ENCODE measurements around the gene AKAP11. TPM values are rescaled to one million over a fixed set of nuclear protein-coding genes. Genes with fewer than 3 reads are reported as not detected.

The AKAP11 gene, protein sequence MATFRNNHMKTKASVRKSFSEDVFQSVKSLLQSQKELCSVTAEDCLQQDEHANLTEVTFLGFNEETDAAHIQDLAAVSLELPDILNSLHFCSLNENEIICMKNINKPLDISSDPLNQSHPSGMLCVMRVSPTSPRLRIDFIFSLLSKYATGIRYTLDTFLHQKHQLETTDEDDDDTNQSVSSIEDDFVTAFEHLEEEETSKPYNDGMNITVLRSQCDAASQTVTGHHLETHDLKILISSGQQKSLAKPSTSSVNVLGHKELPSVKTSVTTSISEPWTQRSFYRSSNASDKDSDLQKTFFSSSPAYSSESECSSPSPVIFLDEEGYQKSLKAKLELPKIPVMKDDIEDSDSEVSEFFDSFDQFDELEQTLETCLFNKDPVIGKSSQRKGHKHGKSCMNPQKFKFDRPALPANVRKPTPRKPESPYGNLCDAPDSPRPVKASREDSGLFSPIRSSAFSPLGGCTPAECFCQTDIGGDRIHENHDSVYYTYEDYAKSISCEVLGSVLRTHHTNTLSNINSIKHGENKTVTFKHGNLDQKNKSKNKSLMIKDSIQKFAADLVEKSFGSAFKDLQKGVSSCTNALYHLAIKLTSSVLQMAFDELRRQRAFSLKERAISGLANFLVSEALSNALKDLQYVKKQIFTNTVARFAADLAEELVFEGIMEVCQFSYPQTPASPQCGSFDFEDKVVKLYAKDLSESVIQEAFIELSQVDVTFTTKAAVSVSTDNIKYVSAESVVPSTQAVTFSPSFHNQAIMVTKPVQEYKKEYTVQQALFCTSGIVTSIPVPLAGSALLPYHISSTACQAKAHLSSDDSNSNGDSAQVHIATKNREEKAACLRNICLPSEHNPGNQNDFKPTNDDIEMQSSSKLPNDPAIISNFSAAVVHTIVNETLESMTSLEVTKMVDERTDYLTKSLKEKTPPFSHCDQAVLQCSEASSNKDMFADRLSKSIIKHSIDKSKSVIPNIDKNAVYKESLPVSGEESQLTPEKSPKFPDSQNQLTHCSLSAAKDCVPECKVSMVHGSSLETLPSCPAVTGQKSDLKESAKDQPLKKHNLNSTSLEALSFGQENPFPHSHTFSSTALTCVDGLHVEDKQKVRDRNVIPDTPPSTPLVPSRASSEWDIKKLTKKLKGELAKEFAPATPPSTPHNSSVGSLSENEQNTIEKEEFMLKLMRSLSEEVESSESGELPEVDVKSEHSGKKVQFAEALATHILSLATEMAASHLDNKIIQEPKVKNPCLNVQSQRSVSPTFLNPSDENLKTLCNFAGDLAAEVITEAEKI (N-terminal part only)
- 25.9 and 34.0 TPM in 2 replicates for total RNA-seq
- polyA plus RNA-seq = 26.3 and 27.8 TPM in 2 replicates
- polyA plus RNA-seq (2012) = 13.1 and 14.0 TPM in 2 replicates
- polyA minus RNA-seq (ENCODE audit: low replicate concordance) = 8.4 and 9.3 TPM in 2 replicates

- H4K20me1 ChIP-seq (ENCODE audit: control insufficient read depth, extremely low read depth, insufficient read depth, low read length) = no peaks in the 10 kb centered on the region
- peak; percentile 60 to 66 for DNase-seq (ENCODE audit: low read depth in 2 of 2)
Measured at GRCh38 chr13:42272115-42272803, at the start of gene AKAP11. AKAP11 (plus strand) TSS chr13:42272152; CDS start chr13:42286349, 14,197 bp downstream.

DNA sequence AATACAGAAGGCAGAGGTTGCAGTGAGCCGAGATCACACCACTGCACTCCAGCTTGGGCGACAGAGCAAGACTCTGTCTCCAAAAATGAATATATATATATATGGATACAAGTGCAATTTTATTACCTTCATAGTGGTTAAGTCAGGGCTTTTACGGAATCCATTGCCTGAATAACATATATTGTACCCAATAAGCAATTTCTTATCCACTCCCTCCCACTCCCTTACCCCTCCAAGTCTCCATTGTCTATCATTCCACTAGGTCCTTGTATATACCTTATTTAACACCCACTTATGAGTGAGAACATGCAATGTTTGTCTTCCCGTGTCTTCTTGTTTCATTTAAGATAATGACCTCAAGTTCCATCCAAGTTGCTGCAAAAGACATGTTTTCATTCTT, 48.3 kb upstream of the AKAP11 start:
- Histone ChIP-seq H3K4me2 (ENCODE audit: extremely low read depth, insufficient read depth, low read length) (no peak overlapping the region), H3K9me3 (ENCODE audit: control insufficient read depth, insufficient read depth, low read depth, low read length) (no peaks in the 10 kb centered on the region), H3K4me1 (ENCODE audit: control insufficient read depth, extremely low read depth, insufficient read depth, low read length) (no peaks in the 10 kb centered on the region), H3K4me3 (replicated peaks in 1 of 4; ENCODE audit: control extremely low read depth in 1 of 4, insufficient read depth in 1 of 4, low read depth in 3 of 4, low read length in 4 of 4) (no peak overlapping the region), H3K27ac (ENCODE audit: insufficient read depth, low read length) (no peak overlapping the region), H3K27me3 (ENCODE audit: control insufficient read depth, insufficient read depth, low read length) (no peaks in the 10 kb centered on the region), H4K20me1 (ENCODE audit: control insufficient read depth, extremely low read depth, insufficient read depth, low read length) (no peaks in the 10 kb centered on the region), H3K9ac (ENCODE audit: insufficient read depth, low read length) (no peak overlapping the region), H3K36me3 (ENCODE audit: control insufficient read depth, insufficient read depth, low read length) (no peaks in the 10 kb centered on the region), H3K79me2 (ENCODE audit: control insufficient read depth, insufficient read depth, low read length) (no peaks in the 10 kb centered on the region), H2AFZ (ENCODE audit: low read length) (no peak overlapping the region)
- no peak for DNase-seq (ENCODE audit: low read depth in 2 of 2)
- TF ChIP-seq, protein P1, sequence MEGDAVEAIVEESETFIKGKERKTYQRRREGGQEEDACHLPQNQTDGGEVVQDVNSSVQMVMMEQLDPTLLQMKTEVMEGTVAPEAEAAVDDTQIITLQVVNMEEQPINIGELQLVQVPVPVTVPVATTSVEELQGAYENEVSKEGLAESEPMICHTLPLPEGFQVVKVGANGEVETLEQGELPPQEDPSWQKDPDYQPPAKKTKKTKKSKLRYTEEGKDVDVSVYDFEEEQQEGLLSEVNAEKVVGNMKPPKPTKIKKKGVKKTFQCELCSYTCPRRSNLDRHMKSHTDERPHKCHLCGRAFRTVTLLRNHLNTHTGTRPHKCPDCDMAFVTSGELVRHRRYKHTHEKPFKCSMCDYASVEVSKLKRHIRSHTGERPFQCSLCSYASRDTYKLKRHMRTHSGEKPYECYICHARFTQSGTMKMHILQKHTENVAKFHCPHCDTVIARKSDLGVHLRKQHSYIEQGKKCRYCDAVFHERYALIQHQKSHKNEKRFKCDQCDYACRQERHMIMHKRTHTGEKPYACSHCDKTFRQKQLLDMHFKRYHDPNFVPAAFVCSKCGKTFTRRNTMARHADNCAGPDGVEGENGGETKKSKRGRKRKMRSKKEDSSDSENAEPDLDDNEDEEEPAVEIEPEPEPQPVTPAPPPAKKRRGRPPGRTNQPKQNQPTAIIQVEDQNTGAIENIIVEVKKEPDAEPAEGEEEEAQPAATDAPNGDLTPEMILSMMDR (conservative IDR thresholded peaks at IDR 0.05 in 1 of 2, IDR thresholded peaks at IDR 0.05 in 1 of 2; ENCODE audit: low read depth in 1 of 2, low read length in 2 of 2) = no peak
- TF ChIP-seq EZH2 (IDR thresholded peaks at IDR 0.05; ENCODE audit: low read length, missing control alignments) = no peak

More at GRCh38 chr13:42272115-42272803, at the start of gene AKAP11:
- Histone ChIP-seq H3K4me2 (ENCODE audit: extremely low read depth, insufficient read depth, low read length) (peak within 1 kb of the TSS; percentile 79), H3K9ac (ENCODE audit: insufficient read depth, low read length) (peak within 1 kb of the TSS; percentile 82), H3K36me3 (ENCODE audit: control insufficient read depth, insufficient read depth, low read length) (no peaks in the 10 kb centered on the region), H2AFZ (ENCODE audit: low read length) (peak within 1 kb of the TSS; percentile 88), H3K4me1 (ENCODE audit: control insufficient read depth, extremely low read depth, insufficient read depth, low read length) (peaks cover 2% of the 10 kb centered on the region), H3K27ac (ENCODE audit: insufficient read depth, low read length) (peak within 1 kb of the TSS; percentile 90), H3K9me3 (ENCODE audit: control insufficient read depth, insufficient read depth, low read depth, low read length) (no peaks in the 10 kb centered on the region), H3K79me2 (ENCODE audit: control insufficient read depth, insufficient read depth, low read length) (peaks cover 46% of the 10 kb centered on the region), H3K4me3 (replicated peaks in 1 of 4; ENCODE audit: control extremely low read depth in 1 of 4, insufficient read depth in 1 of 4, low read depth in 3 of 4, low read length in 4 of 4) (peak within 1 kb of the TSS; percentile 79 to 89 (median 81)), H3K27me3 (ENCODE audit: control insufficient read depth, insufficient read depth, low read length) (no peaks in the 10 kb centered on the region)
- TF ChIP-seq, protein P1 (conservative IDR thresholded peaks at IDR 0.05 in 1 of 2, IDR thresholded peaks at IDR 0.05 in 1 of 2; ENCODE audit: low read depth in 1 of 2, low read length in 2 of 2) = no peak
- no peak for TF ChIP-seq EZH2 (IDR thresholded peaks at IDR 0.05; ENCODE audit: low read length, missing control alignments)
